ENCODE data around the gene ZMYND10. TPM values are rescaled to one million over a fixed set of nuclear protein-coding genes. Genes with fewer than 3 reads are reported as not detected.

The ZMYND10 gene
- total RNA-seq, 2 donors from 2014 or later = 0.22 to 1.4 TPM

DNA sequence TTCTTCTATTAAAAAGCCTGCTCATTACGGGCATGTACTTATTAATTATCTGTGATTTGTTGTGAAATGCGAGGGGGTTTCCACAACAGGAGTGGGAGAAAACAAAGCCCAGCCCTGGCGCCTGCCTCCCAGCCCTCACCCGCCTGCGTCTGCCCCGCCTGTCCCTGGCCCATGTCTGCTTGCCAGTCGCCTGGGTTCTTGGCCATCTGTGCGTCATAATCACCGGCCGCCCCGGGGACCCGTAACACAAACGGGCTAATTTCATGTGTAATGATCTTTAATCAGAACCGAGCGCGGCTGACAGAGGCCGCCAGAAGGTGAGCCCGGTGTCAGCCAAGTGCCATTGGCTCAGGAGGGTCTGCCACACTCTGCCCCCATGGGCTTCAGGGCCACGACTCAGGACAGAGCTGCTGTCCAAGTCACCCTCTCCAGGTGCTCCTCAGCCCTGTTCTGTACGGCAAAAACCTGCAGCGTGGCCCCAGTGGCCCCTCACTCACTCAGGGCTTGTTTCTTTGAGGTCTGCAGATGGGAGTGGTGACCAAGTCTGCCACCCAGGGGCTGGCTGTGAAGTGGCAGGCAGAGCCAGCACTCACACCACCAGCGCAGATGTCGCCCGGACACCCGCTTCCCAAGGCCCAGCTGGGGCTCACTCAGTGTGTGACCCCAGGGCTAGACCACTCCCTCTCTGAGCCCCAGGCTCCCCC is 42.6 kb upstream of the ZMYND10 start:
- Mint-ChIP-seq H3K4me3 (no peak overlapping the region), H3K4me1 (peaks cover 6% of the 10 kb centered on the region), H3K9me3 (no peaks in the 10 kb centered on the region), H3K27ac (no peak overlapping the region), H3K27me3 (ENCODE audit: insufficient read depth) (no peaks in the 10 kb centered on the region), H3K36me3 (ENCODE audit: low read depth) (no peaks in the 10 kb centered on the region)
- peak overlapping the region; percentile 66 for H3K27ac ChIP-seq (ENCODE audit: low read depth, low read length)
- H3K27me3 ChIP-seq (ENCODE audit: control insufficient read depth, insufficient read depth, low read length, poor library complexity, severe bottlenecking) = no peaks in the 10 kb centered on the region
- TF ChIP-seq CTCF (conservative IDR thresholded peaks at IDR 0.05) = peak; percentile 75
- H3K9me3 ChIP-seq (ENCODE audit: control insufficient read depth, low read length) = no peaks in the 10 kb centered on the region
- 83 to 91% methylated on average over 16 to 25 of the region's 25 CpGs for WGBS, 2 experiments (ENCODE audit: insufficient coverage in 1 of 2, insufficient read length in 1 of 2)
- H3K4me3 ChIP-seq (ENCODE audit: low read length) = no peak overlapping the region
- peak; percentile 83 for DNase-seq
- H3K9ac ChIP-seq (ENCODE audit: extremely low read depth, low read length, poor library complexity, severe bottlenecking) = no peak overlapping the region
- no peaks in the 10 kb centered on the region for H3K36me3 ChIP-seq (ENCODE audit: control insufficient read depth, insufficient read depth, low read length)
- H3K4me1 ChIP-seq (ENCODE audit: control insufficient read depth, insufficient read depth, low read length) = peaks cover 7% of the 10 kb centered on the region

DNA sequence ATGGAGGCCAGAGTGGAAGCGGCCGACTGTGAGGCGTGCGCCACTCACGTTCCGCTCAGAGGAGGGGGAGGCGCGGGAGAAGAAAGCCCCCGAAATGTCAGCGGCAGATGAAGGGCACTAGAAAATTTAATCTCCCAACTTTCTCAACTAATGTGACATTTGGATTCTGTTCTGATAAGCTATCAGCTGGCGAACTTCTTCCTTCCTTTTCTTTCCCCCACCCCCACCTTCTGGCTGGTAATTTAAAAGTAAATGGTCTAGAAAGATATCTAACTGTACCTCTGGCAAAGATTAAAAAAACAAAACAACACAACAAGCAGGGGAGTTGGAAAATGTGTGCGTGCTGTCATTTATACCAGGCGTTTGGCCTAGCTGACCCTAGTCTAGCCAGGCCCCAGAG is 40.2 kb upstream of the ZMYND10 start:
- H3K36me3 ChIP-seq (ENCODE audit: control insufficient read depth, insufficient read depth, low read length) = no peaks in the 10 kb centered on the region
- H3K27me3 ChIP-seq (ENCODE audit: control insufficient read depth, insufficient read depth, low read length, poor library complexity, severe bottlenecking) = no peaks in the 10 kb centered on the region
- Mint-ChIP-seq H3K4me1 (peaks cover 7% of the 10 kb centered on the region), H3K4me3 (no peak overlapping the region), H3K27me3 (ENCODE audit: insufficient read depth) (no peaks in the 10 kb centered on the region), H3K9me3 (no peaks in the 10 kb centered on the region), H3K27ac (no peak overlapping the region), H3K36me3 (ENCODE audit: low read depth) (no peaks in the 10 kb centered on the region)
- H3K4me1 ChIP-seq (ENCODE audit: control insufficient read depth, insufficient read depth, low read length) = peaks cover 7% of the 10 kb centered on the region
- H3K9me3 ChIP-seq (ENCODE audit: control insufficient read depth, low read length) = no peaks in the 10 kb centered on the region
- H3K4me3 ChIP-seq (ENCODE audit: low read length) = no peak overlapping the region
- DNase-seq = no peak
- H3K27ac ChIP-seq (ENCODE audit: low read depth, low read length) = no peak overlapping the region
- WGBS, 2 experiments (ENCODE audit: insufficient coverage in 1 of 2, insufficient read length in 1 of 2) = 86 to 92% methylated on average over 4 to 13 of the region's 13 CpGs
- H3K9ac ChIP-seq (ENCODE audit: extremely low read depth, low read length, poor library complexity, severe bottlenecking) = no peak overlapping the region
- no peak for TF ChIP-seq CTCF (conservative IDR thresholded peaks at IDR 0.05)

DNA sequence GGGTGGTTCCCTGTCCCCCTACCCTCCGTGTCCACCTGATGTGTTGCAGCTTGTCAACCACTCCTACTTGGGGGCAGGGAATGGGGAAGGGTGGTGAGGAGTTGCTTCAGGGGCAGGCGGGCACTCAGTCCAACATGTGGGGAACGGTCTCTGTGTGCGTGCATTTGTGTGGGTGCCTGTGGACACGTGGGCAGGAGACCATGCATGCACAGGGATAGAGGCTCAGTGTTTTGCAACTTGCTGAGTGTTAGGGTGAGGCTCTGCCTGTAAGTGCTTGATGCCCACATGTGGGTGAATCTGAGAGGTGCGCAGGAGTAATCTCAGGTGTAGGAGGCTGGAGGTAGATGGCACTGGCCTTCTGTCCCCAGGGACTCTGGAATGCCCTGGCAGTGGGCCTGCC is 38.2 kb upstream of the ZMYND10 start:
- no peak for DNase-seq
- no peaks in the 10 kb centered on the region for H3K27me3 Mint-ChIP-seq (ENCODE audit: insufficient read depth)
- peaks cover 7% of the 10 kb centered on the region for H3K4me1 Mint-ChIP-seq
- H3K27ac Mint-ChIP-seq = no peak overlapping the region
- no peaks in the 10 kb centered on the region for H3K9me3 Mint-ChIP-seq
- Histone ChIP-seq H3K9ac (ENCODE audit: extremely low read depth, low read length, poor library complexity, severe bottlenecking) (no peak overlapping the region), H3K36me3 (ENCODE audit: control insufficient read depth, insufficient read depth, low read length) (no peaks in the 10 kb centered on the region), H3K4me3 (ENCODE audit: low read length) (no peak overlapping the region), H3K9me3 (ENCODE audit: control insufficient read depth, low read length) (no peaks in the 10 kb centered on the region), H3K4me1 (ENCODE audit: control insufficient read depth, insufficient read depth, low read length) (peaks cover 7% of the 10 kb centered on the region), H3K27ac (ENCODE audit: low read depth, low read length) (no peak overlapping the region), H3K27me3 (ENCODE audit: control insufficient read depth, insufficient read depth, low read length, poor library complexity, severe bottlenecking) (no peaks in the 10 kb centered on the region)
- H3K36me3 Mint-ChIP-seq (ENCODE audit: low read depth) = no peaks in the 10 kb centered on the region
- no peak overlapping the region for H3K4me3 Mint-ChIP-seq
- 91 to 94% methylated on average over 6 of the region's 6 CpGs for WGBS, 2 experiments (ENCODE audit: insufficient coverage in 1 of 2, insufficient read length in 1 of 2)
- no peak for TF ChIP-seq CTCF (conservative IDR thresholded peaks at IDR 0.05)
